ENCODE measurements around the gene DCAF16. TPM values are rescaled to one million over a fixed set of nuclear protein-coding genes. Genes with fewer than 3 reads are reported as not detected.

DCAF16 gene
- total and polyA plus RNA-seq, 10 of the 15 experiments (the other 5 are each of a cell fraction or from before 2014, with no cell fraction given), result 5.8 to 48.6 (median 26.0) TPM

GRCh38 chr4:17771284-17771908 is 39.2 kb downstream of the DCAF16 start:
- H3K9ac ChIP-seq (ENCODE audit: control insufficient read depth, insufficient read depth, low read length), result no peak overlapping the region
- DNase-seq (ENCODE audit: low read depth, low spot score) (no peak), ATAC-seq (no peak), FAIRE-seq (no peak)
- no peak overlapping the region for H3K27ac ChIP-seq (ENCODE audit: control insufficient read depth, insufficient read depth)
- H4K20me1 ChIP-seq (ENCODE audit: control insufficient read depth, insufficient read depth), result no peaks in the 10 kb centered on the region
- H3K79me2 ChIP-seq (ENCODE audit: control insufficient read depth, insufficient read depth, low read length), result no peaks in the 10 kb centered on the region
- BruUV-seq (replicated peaks), result no TSS peak
- H3K9me3 ChIP-seq (replicated peaks; ENCODE audit: control insufficient read depth, insufficient read depth, low read length), result no peaks in the 10 kb centered on the region; the same call in 2 of the 3 replicates
- H3K4me1 ChIP-seq (ENCODE audit: control insufficient read depth, insufficient read depth, low read length), result no peaks in the 10 kb centered on the region
- H3K4me2 ChIP-seq (ENCODE audit: control insufficient read depth, insufficient read depth), result no peak overlapping the region
- CTCF ChIA-PET, result no interaction called here
- TF ChIP-seq ZZZ3 (IDR thresholded peaks at IDR 0.05; ENCODE audit: control insufficient read depth, insufficient read length, low read depth) (no peak), STAT3 (IDR thresholded peaks at IDR 0.05; ENCODE audit: low read depth, low read length) (no peak), EP300 (IDR thresholded peaks at IDR 0.05; ENCODE audit: borderline replicate concordance in 1 of 2, control insufficient read depth in 1 of 2, low read depth in 2 of 2, low read length in 2 of 2) (no peak), POLR2A (IDR thresholded peaks at IDR 0.05; ENCODE audit: low read depth, low read length) (no peak), NBN (IDR thresholded peaks at IDR 0.05) (no peak), ZNF207 (IDR thresholded peaks at IDR 0.05; ENCODE audit: borderline replicate concordance) (no peak)
- in situ Hi-C loops (cut with MboI) (no loop called here), intact Hi-C loops (cut with micrococcal nuclease; ENCODE audit: unreplicated experiment) (no loop called here)
- 44% methylated on average over 8 of the region's 8 CpGs for whole genome bisulfite sequencing (ENCODE audit: insufficient coverage, insufficient replicate concordance, low lambda C conversion rate, missing lambda C conversion rate)
- no peaks in the 10 kb centered on the region for H3K36me3 ChIP-seq (ENCODE audit: control insufficient read depth in 2 of 2, insufficient read depth in 2 of 2, low read length in 1 of 2)
- POLR2A ChIA-PET, result no interaction called here
- no peak overlapping the region for H3K4me3 ChIP-seq
- SMC1A ChIA-PET (ENCODE audit: uncharacterized antibody, unreplicated experiment), result no interaction called here
- no peak overlapping the region for H2AFZ ChIP-seq (ENCODE audit: control insufficient read depth, low read depth, low read length)
- RAD21 ChIA-PET (ENCODE audit: unreplicated experiment), result no interaction called here
- no peaks in the 10 kb centered on the region for H3K27me3 ChIP-seq (replicated peaks in 1 of 2; ENCODE audit: control insufficient read depth in 2 of 2, insufficient read depth in 2 of 2, low read length in 1 of 2)

- no TSS peak for BruUV-seq (replicated peaks)
- ChIA-PET RAD21 (ENCODE audit: unreplicated experiment) (no interaction called here), CTCF (no interaction called here), POLR2A (no interaction called here), SMC1A (ENCODE audit: uncharacterized antibody, unreplicated experiment) (no interaction called here)
- no peaks in the 10 kb centered on the region for H4K20me1 ChIP-seq (ENCODE audit: control insufficient read depth, insufficient read depth)
- no peak overlapping the region for H2AFZ ChIP-seq (ENCODE audit: control insufficient read depth, low read depth, low read length)
- ATAC-seq (no peak), DNase-seq (ENCODE audit: low read depth, low spot score) (no peak), FAIRE-seq (no peak)
- H3K27ac ChIP-seq (ENCODE audit: control insufficient read depth, insufficient read depth), result no peak overlapping the region
- no peaks in the 10 kb centered on the region for H3K27me3 ChIP-seq (replicated peaks in 1 of 2; ENCODE audit: control insufficient read depth in 2 of 2, insufficient read depth in 2 of 2, low read length in 1 of 2)
- in situ Hi-C loops (cut with MboI) (no loop called here), intact Hi-C loops (cut with micrococcal nuclease; ENCODE audit: unreplicated experiment) (no loop called here)
- no peaks in the 10 kb centered on the region; the same call in 2 of the 3 replicates for H3K9me3 ChIP-seq (replicated peaks; ENCODE audit: control insufficient read depth, insufficient read depth, low read length)
- H3K4me1 ChIP-seq (ENCODE audit: control insufficient read depth, insufficient read depth, low read length), result no peaks in the 10 kb centered on the region
- TF ChIP-seq PAX5 (IDR thresholded peaks at IDR 0.05; ENCODE audit: borderline replicate concordance, low read depth, low read length), result no peak
- TF ChIP-seq ZNF622 (IDR thresholded peaks at IDR 0.05), result no peak
- TF ChIP-seq BCLAF1 (IDR thresholded peaks at IDR 0.05), result no peak
- no peak for TF ChIP-seq FOXM1 (IDR thresholded peaks at IDR 0.05; ENCODE audit: low read depth, low read length)
- TF ChIP-seq MXI1 (IDR thresholded peaks at IDR 0.05; ENCODE audit: low read depth, low read length), result no peak
- no peak for TF ChIP-seq MEF2A (IDR thresholded peaks at IDR 0.05; ENCODE audit: insufficient read depth, low read depth, low read length)
- TF ChIP-seq MAX (IDR thresholded peaks at IDR 0.05; ENCODE audit: low read depth, low read length), result no peak
- 41% methylated on average over 4 of the region's 4 CpGs for WGBS (ENCODE audit: insufficient coverage, insufficient replicate concordance, low lambda C conversion rate, missing lambda C conversion rate)
- no peak overlapping the region for H3K9ac ChIP-seq (ENCODE audit: control insufficient read depth, insufficient read depth, low read length)
- no peaks in the 10 kb centered on the region for H3K79me2 ChIP-seq (ENCODE audit: control insufficient read depth, insufficient read depth, low read length)
- H3K36me3 ChIP-seq (ENCODE audit: control insufficient read depth in 2 of 2, insufficient read depth in 2 of 2, low read length in 1 of 2), result no peaks in the 10 kb centered on the region
- H3K4me3 ChIP-seq, result no peak overlapping the region
- H3K4me2 ChIP-seq (ENCODE audit: control insufficient read depth, insufficient read depth), result no peak overlapping the region
Measured at GRCh38 chr4:17770845-17771244, 39.7 kb downstream of the DCAF16 start.

Data from GM12878 (cell line).